HCT116 (cell line): Measurements from ENCODE around the gene LORICRIN. TPM values are rescaled to one million over a fixed set of nuclear protein-coding genes. Genes with fewer than 3 reads are reported as not detected.
"Not testable (repeated sequence)": the region's sequence is repeated elsewhere in the genome, so short reads cannot be mapped to it uniquely, and the experiment has no call there.

Experiments used
- ATAC-seq: fragments of 200-7000 bp; cut with Tn5 transposase; 2 replicates; pipeline ENCODE4 v1.9.1; 2020; ENCODE audit warnings: mild to moderate bottlenecking, moderate library complexity
- BruUV-seq: library from RNA; stranded (reverse); fragments of 400-500 nt; replicated peaks from 2 replicates; lab custom pipeline; 2021; lab: Mats Ljungman, UMichigan
- CTCF ChIA-PET: fragments of 300-600 bp; sonication (Branson Sonifier 250); formaldehyde crosslinking; loops from one replicate; lab custom pipeline; 2021; ENCODE audit warnings: antibody characterized with exemption; lab: Charles Lee
- POLR2A ChIA-PET: fragments of 300-600, 350-600 bp; sonication (Branson Sonifier 250); formaldehyde crosslinking; loops from one replicate; lab custom pipeline; 2021; ENCODE audit warnings: antibody characterized with exemption; lab: Charles Lee
- RAD21 ChIA-PET, 2 experiments: fragments of 300-600 bp; sonication (Branson Sonifier 250); formaldehyde crosslinking; loops; one replicate each; lab custom pipeline; 2023; ENCODE audit warnings: low total read pairs in 2 of 2; ENCODE audit not compliant: uncharacterized antibody in 2 of 2, unreplicated experiment in 2 of 2, low non-redundant PET in 1 of 2; lab: Charles Lee
- DNase-seq: peaks from one replicate; pipeline ENCODE4 v3.0.0-alpha.2; 2010; ENCODE audit warnings: low read depth, low spot score
- H2AFZ ChIP-seq: fragments of 200-600 bp; shearing (Covaris generic), sonication (generic); 2 replicates; pipeline ENCODE4 v1.6.1; 2017; ENCODE audit warnings: low read depth, mixed run types, mixed read lengths, antibody characterized with exemption, low read length; ENCODE audit not compliant: poor library complexity, severe bottlenecking
- H3K27ac ChIP-seq: 2 replicates; pipeline ENCODE4 v1.5.1; 2012; ENCODE audit warnings: low read depth, low read length
- H3K27me3 ChIP-seq: fragments of 200-600 bp; sonication (generic); 2 replicates; pipeline ENCODE4 v1.6.1; 2016; ENCODE audit warnings: mixed run types, low read length, mixed read lengths; ENCODE audit not compliant: insufficient read depth
- H3K36me3 ChIP-seq, 2 experiments: fragments of 200-500 bp in 1 of 2; fragments of 200-600 bp in 1 of 2; sonication (Bioruptor generic) in 1 of 2; sonication (generic) in 1 of 2; 2 replicates each; pipeline versions ENCODE4 v1.5.1 to v1.6.1; 2014 to 2016; ENCODE audit warnings: low read length in 2 of 2, inconsistent platforms in 1 of 2, mixed read lengths in 1 of 2, mixed run types in 1 of 2; ENCODE audit not compliant: insufficient read depth in 2 of 2, control insufficient read depth in 1 of 2
- H3K4me1 ChIP-seq, 2 experiments: fragments of 200-600 bp in 1 of 2; sonication (generic) in 1 of 2; 2 replicates each; pipeline versions ENCODE4 v1.5.1 to v1.6.1; 2012 to 2017; ENCODE audit warnings: low read length in 2 of 2, inconsistent platforms in 1 of 2, mild to moderate bottlenecking in 1 of 2, mixed read lengths in 1 of 2, mixed run types in 1 of 2, moderate library complexity in 1 of 2; ENCODE audit not compliant: insufficient read depth in 2 of 2, control insufficient read depth in 1 of 2
- H3K4me2 ChIP-seq: fragments of 200-600 bp; sonication (generic); 2 replicates; pipeline ENCODE4 v1.6.1; 2017; ENCODE audit warnings: mixed run types, low read length, mixed read lengths
- H3K4me3 ChIP-seq, 2 experiments: fragments of 200-600 bp in 1 of 2; sonication (generic) in 1 of 2; replicated peaks in 1 of 2; 2 replicates each; pipeline ENCODE4 v1.5.1; 2011 to 2016; ENCODE audit warnings: low read length in 2 of 2, control low read depth in 1 of 2, low read depth in 1 of 2, mild to moderate bottlenecking in 1 of 2, mixed read lengths in 1 of 2, mixed run types in 1 of 2
- H3K79me2 ChIP-seq: fragments of 200-600 bp; sonication (generic); 2 replicates; pipeline ENCODE4 v1.6.1; 2017; ENCODE audit warnings: mild to moderate bottlenecking, mixed run types, low read length, moderate library complexity, mixed read lengths; ENCODE audit not compliant: insufficient read depth
- H3K9ac ChIP-seq: fragments of 200-600 bp; sonication (generic); 2 replicates; pipeline ENCODE4 v1.6.1; 2016; ENCODE audit warnings: low read length, mixed read lengths
- H3K9me2 ChIP-seq: fragments of 200-600 bp; sonication (generic), shearing (Covaris generic); 2 replicates; pipeline ENCODE4 v1.6.1; 2017; ENCODE audit warnings: mixed run types, mild to moderate bottlenecking, moderate library complexity; ENCODE audit not compliant: insufficient read depth
- H3K9me3 ChIP-seq, 2 experiments: fragments of 200-500 bp in 1 of 2; fragments of 200-600 bp in 1 of 2; sonication (Bioruptor generic) in 1 of 2; sonication (generic) in 1 of 2; 2 replicates each; pipeline ENCODE4 v1.6.1; 2014 to 2017; ENCODE audit warnings: low read length in 2 of 2, mixed read lengths in 2 of 2, inconsistent platforms in 1 of 2, low read depth in 1 of 2, mild to moderate bottlenecking in 1 of 2, mixed run types in 1 of 2, moderate library complexity in 1 of 2; ENCODE audit not compliant: control insufficient read depth in 1 of 2, insufficient read depth in 1 of 2
- H4K20me1 ChIP-seq: fragments of 200-600 bp; sonication (generic), shearing (Covaris generic); 2 replicates; pipeline ENCODE4 v1.6.1; 2017; ENCODE audit warnings: mixed run types, mild to moderate bottlenecking, moderate library complexity; ENCODE audit not compliant: insufficient read depth
- CBX3 ChIP-seq: IDR thresholded peaks from 2 replicates; pipeline ENCODE4 v1.6.1; 2012; ENCODE audit warnings: low read depth
- CEBPB ChIP-seq: IDR thresholded peaks from 2 replicates; pipeline ENCODE4 v1.6.1; 2012; ENCODE audit warnings: low read depth
- CTCF ChIP-seq, 3 experiments: fragments of 200-600 bp in 1 of 3; sonication (generic) in 1 of 3; IDR thresholded peaks in 2 of 3; conservative IDR thresholded peaks in 1 of 3; 2 replicates each; pipeline ENCODE4 v1.5.1; 2012 to 2017; ENCODE audit warnings: low read depth in 2 of 3, low read length in 2 of 3, antibody characterized with exemption in 1 of 3, borderline replicate concordance in 1 of 3, control low read depth in 1 of 3, mild to moderate bottlenecking in 1 of 3, mixed read lengths in 1 of 3, mixed run types in 1 of 3, moderate library complexity in 1 of 3; ENCODE audit not compliant: insufficient read depth in 1 of 3
- EGR1 ChIP-seq: IDR thresholded peaks from 2 replicates; pipeline ENCODE4 v1.6.1; 2012; ENCODE audit warnings: low read depth
- ELF1 ChIP-seq: IDR thresholded peaks from 2 replicates; pipeline ENCODE4 v1.6.1; 2012; ENCODE audit warnings: low read depth, borderline replicate concordance
- JUND ChIP-seq: IDR thresholded peaks from 2 replicates; pipeline ENCODE4 v1.6.1; 2012
- RAD21 ChIP-seq: IDR thresholded peaks from 2 replicates; pipeline ENCODE4 v1.6.1; 2012; ENCODE audit warnings: low read depth, mild to moderate bottlenecking
- SRF ChIP-seq: IDR thresholded peaks from 2 replicates; pipeline ENCODE4 v1.6.1; 2012; ENCODE audit warnings: low read depth
- ZFX ChIP-seq: fragments of 450-650 bp; IDR thresholded peaks from 2 replicates; pipeline ENCODE4 v1.6.1; 2017
- ZNF274 ChIP-seq: fragments of 200-500 bp; sonication (Bioruptor generic); IDR thresholded peaks from 2 replicates; pipeline ENCODE4 v1.6.1; 2014; ENCODE audit warnings: mild to moderate bottlenecking, low read depth, low read length, inconsistent platforms
- intact Hi-C: fragments of 100-400 bp; cut with micrococcal nuclease; formaldehyde crosslinking; loops from 2 replicates; pipeline ENCODE4 v1.10.0; 2022
- total RNA-seq: library from RNA; stranded (reverse); gene quantifications from one replicate; pipeline ENCODE4 v1.2.1, GENCODE V29; 2021; ENCODE audit not compliant: unreplicated experiment

The LORICRIN gene
- total RNA-seq, 1 experiment from 2014 or later = not detected

- ATAC-seq (no peak), DNase-seq (no peak)
- BruUV-seq = no TSS peak
- Histone ChIP-seq H3K27ac (no peak overlapping the region), H2AFZ (no peak overlapping the region), H3K9me3 (no peaks in the 10 kb centered on the region), H4K20me1 (no peaks in the 10 kb centered on the region), H3K27me3 (peaks cover 5% of the 10 kb centered on the region; the same call in 1 of the 2 replicates), H3K79me2 (no peaks in the 10 kb centered on the region), H3K4me2 (no peak overlapping the region), H3K36me3 (no peaks in the 10 kb centered on the region), H3K9me2 (no peaks in the 10 kb centered on the region), H3K4me1 (no peaks in the 10 kb centered on the region), H3K4me3 (no peak overlapping the region), H3K9ac (no peak overlapping the region)
- ChIA-PET RAD21 (no interaction called here), POLR2A (no interaction called here), CTCF (interaction anchor here (1.0 to 2.4 kb wide), 5 partner anchors 9 to 358 kb away, joined by 3 to 8 read pairs (median 4); no protein-coding TSS in a partner anchor)
- intact Hi-C loops = no loop called here
- TF ChIP-seq CBX3 = no peak
- TF ChIP-seq EGR1 = no peak
- TF ChIP-seq JUND = no peak
- no peak for TF ChIP-seq ZFX
- TF ChIP-seq RAD21 = no peak
- no peak for TF ChIP-seq CEBPB
- no peak for TF ChIP-seq ZNF274
- no peak for TF ChIP-seq SRF
- no peak for TF ChIP-seq ELF1
- TF ChIP-seq, all 23 proteins: peak for 0
These were observed 31.0 kb upstream of the LORICRIN start for GRCh38 chr1:153228491-153228890.

GRCh38 chr1:153229076-153229829, 30.2 kb upstream of the LORICRIN start:
- ATAC-seq = peak; percentile 95
- POLR2A ChIA-PET, H3K27me3 ChIP-seq, H2AFZ ChIP-seq, H3K4me1 ChIP-seq, H3K9me3 ChIP-seq, H3K4me2 ChIP-seq, BruUV-seq, H3K9ac ChIP-seq, H4K20me1 ChIP-seq, H3K4me3 ChIP-seq, H3K79me2 ChIP-seq, RAD21 ChIA-PET, DNase-seq, H3K36me3 ChIP-seq, H3K27ac ChIP-seq, H3K9me2 ChIP-seq, intact Hi-C loops: not testable (repeated sequence)
- CTCF ChIA-PET = interaction anchor here (1.0 to 2.4 kb wide), 5 partner anchors 9 to 359 kb away, joined by 3 to 8 read pairs (median 4); no protein-coding TSS in a partner anchor
- TF ChIP-seq RAD21 (peak; percentile 28; the same call in 1 of the 2 replicates), CTCF (IDR thresholded peaks at IDR 0.05 in 2 of 3, conservative IDR thresholded peaks at IDR 0.05 in 1 of 3; ENCODE audit: borderline replicate concordance in 1 of 3, insufficient read depth in 1 of 3, low read depth in 2 of 3, low read length in 2 of 3) (peak; percentile 21 to 65 (median 53); a peak in 5 of 6 replicates)
